ENCODE data around the gene RAD51B.

- TF ChIP-seq CTCF (IDR thresholded peaks at IDR 0.05), result no peak
- TF ChIP-seq POLR2AphosphoS5 (IDR thresholded peaks at IDR 0.05), result no peak
- no peak for TF ChIP-seq POLR2A (IDR thresholded peaks at IDR 0.05)
- no peak for TF ChIP-seq EP300 (IDR thresholded peaks at IDR 0.05; ENCODE audit: low read depth)
Measured at GRCh38 chr14:68559949-68560348, 740.4 kb downstream of the RAD51B start.
